KMS-11 (cell line): ENCODE measurements around the gene SMC4.
A peak's percentile ranks its signal among the peaks of the same experiment; 100 is the strongest.

Experiments used
- H2AFZ ChIP-seq: fragments of 200-600 bp; sonication (generic); 2 replicates; pipeline ENCODE4 v1.6.1; 2016; ENCODE audit warnings: antibody characterized with exemption, mixed run types, low read depth
- H3K27ac ChIP-seq: fragments of 200-600 bp; sonication (generic); 2 replicates; pipeline ENCODE4 v1.6.1; 2016; ENCODE audit warnings: mild to moderate bottlenecking, mixed run types
- H3K27me3 ChIP-seq: fragments of 200-600 bp; sonication (generic); 2 replicates; pipeline ENCODE4 v1.6.1; 2017; ENCODE audit warnings: mild to moderate bottlenecking, low read depth, mixed run types, moderate library complexity; ENCODE audit not compliant: insufficient read depth
- H3K36me3 ChIP-seq: fragments of 200-600 bp; sonication (generic); 2 replicates; pipeline ENCODE4 v1.6.1; 2017; ENCODE audit warnings: mild to moderate bottlenecking, mixed run types; ENCODE audit not compliant: insufficient read depth
- H3K4me1 ChIP-seq: fragments of 200-600 bp; sonication (generic); 2 replicates; pipeline ENCODE4 v1.6.1; 2016; ENCODE audit warnings: mild to moderate bottlenecking, low read depth, mixed run types; ENCODE audit not compliant: poor library complexity, severe bottlenecking
- H3K4me2 ChIP-seq: fragments of 200-600 bp; sonication (generic); 2 replicates; pipeline ENCODE4 v1.7.0; 2016; ENCODE audit warnings: mild to moderate bottlenecking, mixed run types
- H3K4me3 ChIP-seq: fragments of 200-600 bp; sonication (generic); IDR thresholded peaks from 2 replicates; pipeline ENCODE4 v1.6.1; 2017; ENCODE audit warnings: low read depth, low read length, mixed read lengths; ENCODE audit not compliant: insufficient read depth
- H3K79me2 ChIP-seq: fragments of 200-600 bp; sonication (generic); 2 replicates; pipeline ENCODE4 v1.6.1; 2016; ENCODE audit warnings: low read depth, mixed run types; ENCODE audit not compliant: insufficient read depth
- H3K9ac ChIP-seq: fragments of 200-600 bp; sonication (generic); 2 replicates; pipeline ENCODE4 v1.6.1; 2016; ENCODE audit warnings: mild to moderate bottlenecking, mixed run types
- H4K20me1 ChIP-seq: fragments of 200-600 bp; sonication (generic); 2 replicates; pipeline ENCODE4 v1.6.1; 2016; ENCODE audit warnings: mild to moderate bottlenecking, mixed run types; ENCODE audit not compliant: insufficient read depth
- CTCF ChIP-seq: fragments of 200-600 bp; sonication (generic); conservative IDR thresholded peaks from 2 replicates; pipeline ENCODE4 v1.6.1; 2017; ENCODE audit warnings: low read depth, mild to moderate bottlenecking, antibody characterized with exemption, low read length, moderate library complexity, mixed read lengths

The SMC4 gene

GRCh38 chr3:160401291-160402095, 2.0 kb downstream of the SMC4 start:
- Histone ChIP-seq H3K27ac (peak overlapping the region; percentile 99), H3K4me1 (peaks cover 38% of the 10 kb centered on the region), H3K79me2 (peaks cover 93% of the 10 kb centered on the region), H3K4me2 (peak overlapping the region; percentile 95), H3K27me3 (no peaks in the 10 kb centered on the region), H3K36me3 (peaks cover 43% of the 10 kb centered on the region), H3K9ac (peak overlapping the region; percentile 99), H2AFZ (no peak overlapping the region), H3K4me3 (peak overlapping the region; percentile 47), H4K20me1 (peaks cover 45% of the 10 kb centered on the region)
- TF ChIP-seq CTCF = no peak

GRCh38 chr3:160402221-160403027, 3.0 kb downstream of the SMC4 start:
- TF ChIP-seq CTCF = no peak
- no peak overlapping the region for H3K4me3 ChIP-seq
- peaks cover 48% of the 10 kb centered on the region for H4K20me1 ChIP-seq

GRCh38 chr3:160403028-160403545, 3.6 kb downstream of the SMC4 start:
- peaks cover 97% of the 10 kb centered on the region for H3K79me2 ChIP-seq
- H3K9ac ChIP-seq = peak overlapping the region; percentile 99
- H3K4me3 ChIP-seq = no peak overlapping the region
- peak overlapping the region; percentile 99 for H3K27ac ChIP-seq
- H3K27me3 ChIP-seq = no peaks in the 10 kb centered on the region
- H3K4me1 ChIP-seq = peaks cover 46% of the 10 kb centered on the region
- H3K4me2 ChIP-seq = peak overlapping the region; percentile 95
- H3K36me3 ChIP-seq = peaks cover 52% of the 10 kb centered on the region
- peaks cover 52% of the 10 kb centered on the region for H4K20me1 ChIP-seq
- no peak overlapping the region for H2AFZ ChIP-seq
- no peak for TF ChIP-seq CTCF

More at GRCh38 chr3:160402221-160403027, 3.0 kb downstream of the SMC4 start:
- peak overlapping the region; percentile 99 for H3K9ac ChIP-seq
- H3K4me1 ChIP-seq = peaks cover 44% of the 10 kb centered on the region
- H3K27ac ChIP-seq = peak overlapping the region; percentile 99
- peaks cover 97% of the 10 kb centered on the region for H3K79me2 ChIP-seq
- H2AFZ ChIP-seq = no peak overlapping the region
- H3K36me3 ChIP-seq = peaks cover 50% of the 10 kb centered on the region
- H3K4me2 ChIP-seq = peak overlapping the region; percentile 95
- no peaks in the 10 kb centered on the region for H3K27me3 ChIP-seq

GRCh38 chr3:160403796-160404470, 4.5 kb downstream of the SMC4 start:
- TF ChIP-seq CTCF = no peak
- Histone ChIP-seq H2AFZ (no peak overlapping the region), H3K27me3 (no peaks in the 10 kb centered on the region), H3K36me3 (peaks cover 59% of the 10 kb centered on the region), H3K9ac (peak overlapping the region; percentile 99), H3K4me2 (peak overlapping the region; percentile 95), H3K4me3 (no peak overlapping the region), H3K4me1 (peaks cover 50% of the 10 kb centered on the region), H3K27ac (peak overlapping the region; percentile 99), H4K20me1 (peaks cover 52% of the 10 kb centered on the region), H3K79me2 (peaks cover 97% of the 10 kb centered on the region)
